Activated CD8-positive, alpha-beta T cell treated with anti-CD3 and anti-CD28 coated beads for 36 hours (primary cell): Measurements from ENCODE around the gene GCFC2. TPM values are rescaled to one million over a fixed set of nuclear protein-coding genes. Genes with fewer than 3 reads are reported as not detected.

Experiments used
- ATAC-seq: fragments of 200-7000 bp; cut with Tn5 transposase; one replicate; pipeline ENCODE4 v1.10.0; 2021; ENCODE audit warnings: mild to moderate bottlenecking, moderate library complexity
- CTCF ChIA-PET: fragments of 350-600 bp; sonication (Branson Sonifier 250); formaldehyde crosslinking; loops from one replicate; lab custom pipeline; 2021; ENCODE audit warnings: antibody characterized with exemption; lab: Charles Lee
- POLR2A ChIA-PET: fragments of 350-600 bp; sonication (Branson Sonifier 250); formaldehyde crosslinking; loops from one replicate; lab custom pipeline; 2021; ENCODE audit warnings: antibody characterized with exemption; lab: Charles Lee
- DNase-seq: peaks from one replicate; pipeline ENCODE4 v3.0.0-alpha.2; 2020
- H3K27ac Mint-ChIP-seq: one replicate; pipeline ENCODE4 v1.8.0; 2021; ENCODE audit warnings: mild to moderate bottlenecking, mixed read lengths
- H3K27me3 Mint-ChIP-seq: one replicate; pipeline ENCODE4 v1.8.0; 2021; ENCODE audit warnings: mixed read lengths
- H3K36me3 Mint-ChIP-seq: one replicate; pipeline ENCODE4 v1.8.0; 2021; ENCODE audit warnings: low read depth, mixed read lengths
- H3K4me1 Mint-ChIP-seq: one replicate; pipeline ENCODE4 v1.8.0; 2021; ENCODE audit warnings: low read depth, mixed read lengths
- H3K4me3 Mint-ChIP-seq: one replicate; pipeline ENCODE4 v1.8.0; 2021; ENCODE audit warnings: mild to moderate bottlenecking, moderate library complexity, mixed read lengths
- H3K9me3 Mint-ChIP-seq: one replicate; pipeline ENCODE4 v1.8.0; 2021; ENCODE audit warnings: mixed read lengths
- CTCF ChIP-seq: fragments of 200-600 bp; IDR thresholded peaks from one replicate; pipeline ENCODE4 v1.8.0; 2022; ENCODE audit warnings: antibody characterized with exemption, mild to moderate bottlenecking
- intact Hi-C: fragments of 100-400 bp; cut with micrococcal nuclease; formaldehyde crosslinking; loops from one replicate; pipeline ENCODE4 v1.10.0; 2022
- total RNA-seq, 2 experiments: library from RNA; stranded (reverse); gene quantifications; one replicate each; pipeline ENCODE4 v1.2.3, GENCODE V29; 2021

The GCFC2 gene
- total RNA-seq, 2 experiments from 2014 or later = 29.8 to 36.1 TPM

GRCh38 chr2:75621228-75621627 is 89.5 kb downstream of the GCFC2 start:
- intact Hi-C loops = no loop called here
- Mint-ChIP-seq H3K4me1 (no peaks in the 10 kb centered on the region), H3K9me3 (no peaks in the 10 kb centered on the region), H3K4me3 (no peak overlapping the region), H3K36me3 (no peaks in the 10 kb centered on the region), H3K27ac (no peak overlapping the region), H3K27me3 (peaks cover 13% of the 10 kb centered on the region)
- ATAC-seq = no peak
- POLR2A ChIA-PET = no interaction called here
- CTCF ChIA-PET = interaction anchor here (1.0 kb wide), 1 partner anchor 12 kb away, joined by 3 read pairs; no protein-coding TSS in a partner anchor
- TF ChIP-seq CTCF = no peak
- DNase-seq = no peak

- ATAC-seq (no peak), DNase-seq (no peak)
- no peaks in the 10 kb centered on the region for H3K36me3 Mint-ChIP-seq
- ChIA-PET POLR2A (interaction anchor here (0.6 kb wide), 1 partner anchor 140 kb away, joined by 4 read pairs; no protein-coding TSS in a partner anchor), CTCF (interaction anchor here (1.6 to 3.1 kb wide), 2 partner anchors 8 to 11 kb away, joined by 9 to 11 read pairs; no protein-coding TSS in a partner anchor)
- H3K27ac Mint-ChIP-seq = no peak overlapping the region
- H3K4me1 Mint-ChIP-seq = no peaks in the 10 kb centered on the region
- H3K27me3 Mint-ChIP-seq = peaks cover 12% of the 10 kb centered on the region
- intact Hi-C loops = no loop called here
- no peak overlapping the region for H3K4me3 Mint-ChIP-seq
- TF ChIP-seq CTCF = no peak
- no peaks in the 10 kb centered on the region for H3K9me3 Mint-ChIP-seq
Observed at GRCh38 chr2:75619956-75620740, 90.6 kb downstream of the GCFC2 start.

GRCh38 chr2:75616933-75617332 is 93.8 kb downstream of the GCFC2 start:
- Mint-ChIP-seq H3K27ac (no peak overlapping the region), H3K36me3 (no peaks in the 10 kb centered on the region), H3K4me3 (no peak overlapping the region), H3K27me3 (peaks cover 15% of the 10 kb centered on the region), H3K9me3 (no peaks in the 10 kb centered on the region), H3K4me1 (no peaks in the 10 kb centered on the region)
- CTCF ChIA-PET = no interaction called here
- intact Hi-C loops = no loop called here
- ATAC-seq (no peak), DNase-seq (no peak)
- no peak for TF ChIP-seq CTCF
- POLR2A ChIA-PET = no interaction called here

DNA sequence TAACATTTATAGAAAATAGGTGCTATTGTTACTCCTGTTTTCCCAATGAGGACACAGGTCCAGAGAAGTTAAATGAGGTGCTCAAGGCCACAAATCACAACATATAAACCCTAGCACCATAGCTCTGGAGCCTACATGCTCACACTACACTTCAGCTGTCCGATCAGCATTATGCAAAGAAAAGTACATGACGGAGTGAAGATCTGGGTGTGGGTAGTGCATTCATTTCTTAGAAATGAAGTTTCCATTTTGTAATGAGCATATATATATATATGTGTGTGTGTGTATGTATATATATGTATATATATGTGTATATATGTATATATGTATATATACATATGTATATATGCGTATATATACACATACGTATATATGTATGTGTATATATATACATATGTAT is 94.3 kb downstream of the GCFC2 start:
- H3K4me1 Mint-ChIP-seq = no peaks in the 10 kb centered on the region
- no peak for TF ChIP-seq CTCF
- CTCF ChIA-PET = interaction anchor here (0.8 to 1.0 kb wide), 2 partner anchors 12 to 24 kb away, joined by 4 read pairs; no protein-coding TSS in a partner anchor
- no peak for DNase-seq
- no peak overlapping the region for H3K4me3 Mint-ChIP-seq
- intact Hi-C loops = no loop called here
- H3K36me3 Mint-ChIP-seq = no peaks in the 10 kb centered on the region
- POLR2A ChIA-PET = no interaction called here
- no peak for ATAC-seq
- H3K27ac Mint-ChIP-seq = no peak overlapping the region
- peaks cover 19% of the 10 kb centered on the region for H3K27me3 Mint-ChIP-seq
- H3K9me3 Mint-ChIP-seq = no peaks in the 10 kb centered on the region

DNA sequence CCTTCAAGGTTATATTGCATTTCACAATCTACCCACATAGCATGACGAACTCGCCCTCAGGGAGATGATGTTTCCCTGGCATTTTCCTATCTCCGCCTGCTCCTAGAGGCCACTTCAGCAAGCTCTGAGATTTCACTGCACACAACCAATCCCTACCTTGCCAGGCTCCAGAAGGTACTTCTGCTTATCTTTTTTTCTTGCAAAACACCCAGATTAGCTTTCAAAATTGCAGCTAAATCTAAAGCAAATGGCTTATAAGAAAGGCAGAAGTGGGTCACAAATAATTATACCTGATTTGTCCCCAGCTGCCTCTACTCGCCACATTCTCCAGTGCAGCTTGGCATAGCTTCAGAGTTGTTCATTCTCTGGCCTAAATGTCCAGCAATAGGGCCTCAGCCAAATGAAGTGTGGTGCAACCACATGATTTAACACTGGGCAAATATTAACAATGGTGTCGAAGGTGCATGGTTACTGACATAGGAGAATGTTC is 96.5 kb downstream of the GCFC2 start:
- Mint-ChIP-seq H3K27me3 (peaks cover 32% of the 10 kb centered on the region), H3K4me1 (no peaks in the 10 kb centered on the region), H3K27ac (no peak overlapping the region), H3K36me3 (no peaks in the 10 kb centered on the region), H3K9me3 (no peaks in the 10 kb centered on the region), H3K4me3 (no peak overlapping the region)
- ATAC-seq (no peak), DNase-seq (no peak)
- no peak for TF ChIP-seq CTCF
- POLR2A ChIA-PET = no interaction called here
- CTCF ChIA-PET = interaction anchor here (2.0 kb wide), 1 partner anchor 14 kb away, joined by 7 read pairs; no protein-coding TSS in a partner anchor
- intact Hi-C loops = no loop called here
